ENCODE data around the gene APOD.

DNA sequence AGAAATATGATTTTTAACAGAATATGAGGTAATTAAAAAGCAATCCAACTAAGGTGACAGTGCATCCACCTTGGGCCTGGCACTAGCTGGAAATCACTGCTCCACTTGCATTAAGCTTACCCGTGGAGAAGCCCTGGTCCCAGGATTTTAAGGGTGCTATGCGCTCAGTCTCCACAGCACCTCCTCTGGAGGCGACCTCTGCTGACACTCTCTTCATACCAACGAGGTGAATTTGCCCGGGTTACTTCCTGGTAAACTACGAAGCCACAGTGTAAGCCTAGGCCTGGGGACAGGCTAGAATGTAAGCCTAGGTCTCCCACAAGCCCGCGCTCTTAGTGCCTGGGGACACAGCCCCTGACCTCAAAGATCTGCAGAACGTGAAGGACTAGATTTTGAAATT lies 793 bp downstream of the APOD start:
- TF ChIP-seq, protein P1, sequence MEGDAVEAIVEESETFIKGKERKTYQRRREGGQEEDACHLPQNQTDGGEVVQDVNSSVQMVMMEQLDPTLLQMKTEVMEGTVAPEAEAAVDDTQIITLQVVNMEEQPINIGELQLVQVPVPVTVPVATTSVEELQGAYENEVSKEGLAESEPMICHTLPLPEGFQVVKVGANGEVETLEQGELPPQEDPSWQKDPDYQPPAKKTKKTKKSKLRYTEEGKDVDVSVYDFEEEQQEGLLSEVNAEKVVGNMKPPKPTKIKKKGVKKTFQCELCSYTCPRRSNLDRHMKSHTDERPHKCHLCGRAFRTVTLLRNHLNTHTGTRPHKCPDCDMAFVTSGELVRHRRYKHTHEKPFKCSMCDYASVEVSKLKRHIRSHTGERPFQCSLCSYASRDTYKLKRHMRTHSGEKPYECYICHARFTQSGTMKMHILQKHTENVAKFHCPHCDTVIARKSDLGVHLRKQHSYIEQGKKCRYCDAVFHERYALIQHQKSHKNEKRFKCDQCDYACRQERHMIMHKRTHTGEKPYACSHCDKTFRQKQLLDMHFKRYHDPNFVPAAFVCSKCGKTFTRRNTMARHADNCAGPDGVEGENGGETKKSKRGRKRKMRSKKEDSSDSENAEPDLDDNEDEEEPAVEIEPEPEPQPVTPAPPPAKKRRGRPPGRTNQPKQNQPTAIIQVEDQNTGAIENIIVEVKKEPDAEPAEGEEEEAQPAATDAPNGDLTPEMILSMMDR (IDR thresholded peaks at IDR 0.05 in 8 of 11, conservative IDR thresholded peaks at IDR 0.05 in 3 of 11), result no peak
- TF ChIP-seq POLR2A (IDR thresholded peaks at IDR 0.05), result no peak
- no peak for TF ChIP-seq POLR2AphosphoS5 (IDR thresholded peaks at IDR 0.05)
